Uterus (tissue), 4 donors: ENCODE results near the gene FAM174B. TPM values are rescaled to one million over a fixed set of nuclear protein-coding genes. Genes with fewer than 3 reads are reported as not detected.
A peak's percentile ranks its signal among the peaks of the same experiment; 100 is the strongest.

Experiments used
- DNase-seq, 2 donors: peaks; one replicate each; pipeline ENCODE4 v3.0.0-alpha.2; 2019 to 2020
- H3K27ac ChIP-seq, 2 donors: fragments of 200-600 bp; sonication (generic); 1 replicate in 1 of 2; 2 replicates in 1 of 2; pipeline ENCODE4 v1.5.1; 2016 to 2018
- H3K27me3 ChIP-seq, 2 donors: fragments of 200-600 bp; sonication (generic); one replicate each; pipeline ENCODE4 v1.5.1; 2018 to 2019; ENCODE audit warnings: control low read depth in 1 of 2
- H3K36me3 ChIP-seq, 2 donors: fragments of 200-600 bp; sonication (generic); one replicate each; pipeline ENCODE4 v1.5.1; 2019; ENCODE audit warnings: control low read depth in 1 of 2
- H3K4me1 ChIP-seq, 2 donors: fragments of 200-600 bp; sonication (generic); one replicate each; pipeline ENCODE4 v1.5.1; 2018 to 2019; ENCODE audit warnings: control low read depth in 1 of 2
- H3K4me3 ChIP-seq, 2 donors: fragments of 200-600 bp; sonication (generic); 1 replicate in 1 of 2; 2 replicates in 1 of 2; pipeline ENCODE4 v1.5.1; 2018 to 2019; ENCODE audit warnings: mild to moderate bottlenecking in 1 of 2
- H3K9me3 ChIP-seq, 2 donors: fragments of 200-600 bp; sonication (generic); one replicate each; pipeline ENCODE4 v1.5.1; 2019; ENCODE audit warnings: control low read depth in 1 of 2
- POLR2A ChIP-seq, 2 donors: fragments of 450-650 bp; IDR thresholded peaks; one replicate each; pipeline ENCODE4 v1.6.1; 2016; ENCODE audit warnings: antibody characterized with exemption in 2 of 2, mild to moderate bottlenecking in 1 of 2, moderate library complexity in 1 of 2
- intact Hi-C: fragments of 100-400 bp; cut with DNase I; formaldehyde crosslinking; loops from one replicate; pipeline ENCODE4 v1.15.1; 2023; ENCODE audit warnings: low total_unique reads
- total RNA-seq, 4 donors: library from RNA; depleted of rRNA in 3 of 4; stranded (reverse); fragments of >200 nt in 3 of 4; gene quantifications; one replicate each; pipeline versions ENCODE4 v1.1.0 to v1.2.4, GENCODE V29; 2014 to 2023
- TF ChIP-seq, protein P1 (sequence below), 4 experiments: fragments of 200-600 bp in 2 of 4; fragments of 450-650 bp in 2 of 4; sonication (generic) in 2 of 4; IDR thresholded peaks; one replicate each; pipeline ENCODE4 v1.5.1; 2016 to 2019; ENCODE audit warnings: antibody characterized with exemption in 4 of 4, mild to moderate bottlenecking in 2 of 4, moderate library complexity in 1 of 4
- donor health status: DM: yes; HTN: yes; CAD: no.

FAM174B gene
- total RNA-seq, 4 donors from 2014 or later, result 0.51 to 41.8 (median 5.5) TPM

DNA sequence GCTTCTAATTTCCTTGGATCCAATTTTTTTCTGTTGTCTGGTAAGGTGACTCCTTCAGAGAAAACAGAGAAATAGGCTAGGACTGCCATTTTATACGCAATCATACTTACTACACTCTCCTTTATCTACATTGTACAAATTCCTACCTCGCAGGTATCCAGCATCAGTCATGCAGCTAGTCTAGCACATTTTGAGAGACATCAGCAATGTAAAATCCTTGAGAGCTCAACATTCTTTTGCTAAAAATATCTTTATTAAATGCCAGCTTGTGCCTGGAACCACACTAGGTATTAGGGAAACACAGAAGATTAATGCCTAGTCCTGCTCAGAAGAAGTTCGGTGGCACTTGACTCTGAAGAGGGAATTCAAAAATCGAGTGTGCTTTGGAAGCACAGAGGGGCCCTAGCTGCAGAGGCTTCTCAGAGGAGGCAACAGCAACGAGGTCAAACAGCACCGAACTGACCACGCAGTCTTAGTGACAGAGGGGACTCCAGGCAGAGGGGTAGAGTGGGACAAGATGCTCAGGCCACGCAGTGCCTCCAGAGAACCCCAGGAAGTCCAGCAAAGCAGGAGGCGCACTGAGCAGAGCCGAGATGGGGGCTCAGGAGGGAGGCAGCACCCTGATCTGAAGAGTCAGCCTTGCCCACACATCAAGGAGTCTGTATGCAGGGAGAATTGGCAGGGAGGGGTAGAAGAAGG lies 3.5 kb downstream of the FAM174B start:
- Histone ChIP-seq H3K27me3 (no peaks in the 10 kb centered on the region), H3K9me3 (no peaks in the 10 kb centered on the region), H3K27ac (no peak overlapping the region), H3K4me3 (no peak overlapping the region), H3K4me1 (no peaks in the 10 kb centered on the region), H3K36me3 (no peaks in the 10 kb centered on the region)
- DNase-seq, result no peak
- no peak for TF ChIP-seq POLR2A (IDR thresholded peaks at IDR 0.05)
- TF ChIP-seq, protein P1, sequence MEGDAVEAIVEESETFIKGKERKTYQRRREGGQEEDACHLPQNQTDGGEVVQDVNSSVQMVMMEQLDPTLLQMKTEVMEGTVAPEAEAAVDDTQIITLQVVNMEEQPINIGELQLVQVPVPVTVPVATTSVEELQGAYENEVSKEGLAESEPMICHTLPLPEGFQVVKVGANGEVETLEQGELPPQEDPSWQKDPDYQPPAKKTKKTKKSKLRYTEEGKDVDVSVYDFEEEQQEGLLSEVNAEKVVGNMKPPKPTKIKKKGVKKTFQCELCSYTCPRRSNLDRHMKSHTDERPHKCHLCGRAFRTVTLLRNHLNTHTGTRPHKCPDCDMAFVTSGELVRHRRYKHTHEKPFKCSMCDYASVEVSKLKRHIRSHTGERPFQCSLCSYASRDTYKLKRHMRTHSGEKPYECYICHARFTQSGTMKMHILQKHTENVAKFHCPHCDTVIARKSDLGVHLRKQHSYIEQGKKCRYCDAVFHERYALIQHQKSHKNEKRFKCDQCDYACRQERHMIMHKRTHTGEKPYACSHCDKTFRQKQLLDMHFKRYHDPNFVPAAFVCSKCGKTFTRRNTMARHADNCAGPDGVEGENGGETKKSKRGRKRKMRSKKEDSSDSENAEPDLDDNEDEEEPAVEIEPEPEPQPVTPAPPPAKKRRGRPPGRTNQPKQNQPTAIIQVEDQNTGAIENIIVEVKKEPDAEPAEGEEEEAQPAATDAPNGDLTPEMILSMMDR (IDR thresholded peaks at IDR 0.05), result no peak
- intact Hi-C loops, result no loop called here

DNA sequence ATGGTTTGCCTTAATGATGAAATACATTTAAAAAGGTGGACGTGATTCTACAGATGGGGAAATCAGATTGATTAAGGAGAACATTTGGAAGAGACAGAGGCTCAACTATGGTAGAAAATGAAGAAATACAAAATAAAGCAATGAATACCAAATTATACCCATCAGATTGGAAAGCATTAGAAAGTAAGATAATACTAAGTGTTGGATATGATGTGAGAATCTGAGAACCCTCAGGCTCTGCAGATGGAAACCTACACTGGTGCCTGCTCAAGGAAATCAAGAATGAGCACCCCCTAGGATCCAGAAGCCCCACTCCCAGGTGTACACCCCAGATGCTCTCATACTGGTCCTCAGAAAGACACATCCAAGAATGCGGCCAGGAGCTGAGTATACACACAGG lies 4.6 kb downstream of the FAM174B start:
- Histone ChIP-seq H3K27ac (no peak overlapping the region), H3K36me3 (no peaks in the 10 kb centered on the region), H3K27me3 (no peaks in the 10 kb centered on the region), H3K4me3 (no peak overlapping the region), H3K4me1 (no peaks in the 10 kb centered on the region), H3K9me3 (no peaks in the 10 kb centered on the region)
- DNase-seq, result no peak
- TF ChIP-seq, protein P1 (IDR thresholded peaks at IDR 0.05), result no peak
- no peak for TF ChIP-seq POLR2A (IDR thresholded peaks at IDR 0.05)
- intact Hi-C loops, result no loop called here

GRCh38 chr15:92650256-92650655 lies 5.3 kb downstream of the FAM174B start:
- H3K27me3 ChIP-seq, result no peaks in the 10 kb centered on the region
- peak overlapping the region in 1 of 2 donors; percentile 0 for H3K27ac ChIP-seq
- H3K4me3 ChIP-seq, result no peak overlapping the region
- TF ChIP-seq POLR2A (IDR thresholded peaks at IDR 0.05), result no peak
- TF ChIP-seq, protein P1 (IDR thresholded peaks at IDR 0.05), result no peak
- DNase-seq, result peak; percentile 27 to 52
- no peaks in the 10 kb centered on the region for H3K36me3 ChIP-seq
- intact Hi-C loops, result no loop called here
- H3K9me3 ChIP-seq, result no peaks in the 10 kb centered on the region
- no peaks in the 10 kb centered on the region for H3K4me1 ChIP-seq

DNA sequence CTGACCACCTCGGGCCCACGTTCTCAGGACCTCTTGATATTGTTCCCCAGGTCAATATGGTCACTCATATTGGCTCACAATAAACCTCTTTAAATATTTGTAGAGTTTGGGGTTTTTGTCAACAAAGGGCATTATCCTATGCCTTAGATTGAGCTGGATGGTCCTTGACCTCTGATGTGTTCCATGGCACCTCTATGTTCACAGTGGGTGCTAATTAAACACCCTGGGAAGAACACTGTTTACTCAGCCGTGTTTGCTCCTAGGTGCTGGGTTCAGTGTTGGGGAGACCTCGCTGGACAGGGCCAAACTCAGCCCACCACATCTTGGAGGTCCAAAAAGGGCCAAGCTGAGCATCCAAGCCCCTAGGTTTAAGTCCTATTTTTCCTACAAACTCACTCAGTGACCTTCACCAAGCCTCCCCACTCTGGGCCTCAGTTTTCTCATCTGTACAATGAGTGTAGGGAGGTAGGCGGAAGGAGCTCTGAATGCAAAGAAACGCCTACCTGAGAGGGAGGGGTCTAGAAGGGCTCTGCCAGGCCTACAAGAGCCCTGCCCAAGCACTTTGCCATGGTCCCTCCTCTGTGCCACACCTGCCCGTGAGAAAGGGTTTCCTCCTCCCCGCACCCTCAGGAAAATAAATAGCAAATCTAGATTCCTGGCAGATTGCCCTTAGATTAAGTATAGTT lies 7.2 kb downstream of the FAM174B start:
- no peak overlapping the region for H3K4me3 ChIP-seq
- H3K27ac ChIP-seq, result no peak overlapping the region
- no peak for DNase-seq
- no peaks in the 10 kb centered on the region for H3K4me1 ChIP-seq
- H3K27me3 ChIP-seq, result no peaks in the 10 kb centered on the region
- TF ChIP-seq POLR2A (IDR thresholded peaks at IDR 0.05), result no peak
- TF ChIP-seq, protein P1 (IDR thresholded peaks at IDR 0.05), result no peak
- intact Hi-C loops, result no loop called here
- no peaks in the 10 kb centered on the region for H3K9me3 ChIP-seq
- no peaks in the 10 kb centered on the region for H3K36me3 ChIP-seq

DNA sequence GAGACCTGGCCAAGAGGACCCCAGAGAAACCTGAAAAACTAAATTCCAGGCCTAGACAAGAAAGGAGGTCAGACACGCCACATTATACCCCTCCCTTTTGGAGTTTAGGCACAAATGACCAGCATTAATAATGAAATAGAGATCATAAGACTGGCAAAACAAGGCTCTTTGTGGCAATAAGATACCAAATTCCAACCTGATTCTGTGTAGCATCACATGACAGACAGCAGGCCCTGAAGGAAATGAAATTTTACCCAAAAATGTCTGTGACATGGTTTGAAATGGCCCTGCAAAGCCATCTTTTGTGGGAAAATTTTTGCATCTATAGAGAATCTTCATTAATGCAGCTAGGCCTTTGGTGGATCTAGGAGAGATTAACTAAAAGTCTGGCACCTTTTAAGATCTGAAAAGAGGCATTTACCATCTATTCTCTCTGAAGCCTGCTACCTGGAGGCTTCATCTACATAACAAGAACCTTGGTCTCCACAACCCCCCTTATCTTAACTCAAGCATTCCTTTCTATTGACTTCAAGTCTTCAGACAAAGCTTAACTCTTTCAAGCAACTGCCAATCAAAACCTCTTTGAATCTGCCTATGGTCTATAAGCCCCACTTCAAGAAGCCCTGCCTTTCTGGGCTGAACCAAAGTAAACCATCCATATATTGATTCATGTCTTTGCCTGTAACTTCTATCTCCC lies 8.0 kb downstream of the FAM174B start:
- Histone ChIP-seq H3K9me3 (no peaks in the 10 kb centered on the region), H3K27me3 (no peaks in the 10 kb centered on the region), H3K36me3 (no peaks in the 10 kb centered on the region), H3K4me1 (no peaks in the 10 kb centered on the region), H3K4me3 (no peak overlapping the region), H3K27ac (no peak overlapping the region)
- intact Hi-C loops, result no loop called here
- TF ChIP-seq, protein P1 (IDR thresholded peaks at IDR 0.05), result no peak
- no peak for TF ChIP-seq POLR2A (IDR thresholded peaks at IDR 0.05)
- DNase-seq, result no peak
